ENCODE results near the gene SLC2A2.

- no peak for TF ChIP-seq CTCF (IDR thresholded peaks at IDR 0.05)
- no peak for TF ChIP-seq ZNF532 (CRISPR knock-in tag; IDR thresholded peaks at IDR 0.05; ENCODE audit: borderline replicate concordance)
Observed at GRCh38 chr3:170953736-170954135, 72.8 kb downstream of the SLC2A2 start.
